SHP77 (cell line): Measurements from ENCODE around the gene CBX2.

Experiments used
- DNase-seq, 2 experiments: peaks; one replicate each; lab custom pipeline; 2025; lab: John Stamatoyannopoulos, UW

The CBX2 gene

DNA sequence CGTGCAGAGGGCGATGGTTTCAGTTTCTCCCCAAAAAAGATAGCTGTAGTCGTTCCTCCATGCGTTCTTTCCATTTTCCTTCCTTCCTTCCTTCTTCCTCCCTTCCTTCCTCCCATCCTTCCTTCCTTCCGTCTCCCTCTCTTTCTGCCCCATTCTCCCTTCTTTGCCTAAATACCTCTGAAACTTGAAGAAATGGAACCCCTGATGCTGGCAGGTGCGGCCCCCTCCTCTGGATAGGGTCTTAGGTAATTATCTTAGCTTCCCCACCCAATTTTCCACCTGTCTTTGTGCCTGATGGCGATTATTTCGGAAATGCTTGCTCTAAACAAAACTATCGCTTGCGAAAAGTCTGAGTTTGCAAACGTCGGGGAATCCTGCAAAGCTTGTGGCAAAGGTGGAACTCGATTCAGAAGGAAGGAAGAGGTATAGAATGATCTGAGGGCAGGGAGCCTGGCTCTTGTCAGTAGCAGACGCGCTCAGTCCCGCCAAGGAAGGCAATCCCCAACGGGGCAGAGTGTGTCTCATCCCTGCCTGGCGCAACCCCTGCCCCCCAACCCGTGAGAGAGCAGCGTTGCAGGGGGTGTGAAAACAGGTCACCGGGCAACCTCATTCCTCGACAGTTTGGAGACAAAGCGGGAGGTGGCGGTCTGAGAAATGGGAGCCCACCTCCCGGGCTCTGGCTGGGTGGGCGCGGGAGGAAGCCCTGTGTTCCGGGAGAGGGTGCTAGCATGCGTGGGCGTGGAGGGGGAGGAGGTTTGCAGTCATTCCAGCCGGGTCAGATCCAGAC is 21.8 kb downstream of the CBX2 start:
- no peak for DNase-seq

DNA sequence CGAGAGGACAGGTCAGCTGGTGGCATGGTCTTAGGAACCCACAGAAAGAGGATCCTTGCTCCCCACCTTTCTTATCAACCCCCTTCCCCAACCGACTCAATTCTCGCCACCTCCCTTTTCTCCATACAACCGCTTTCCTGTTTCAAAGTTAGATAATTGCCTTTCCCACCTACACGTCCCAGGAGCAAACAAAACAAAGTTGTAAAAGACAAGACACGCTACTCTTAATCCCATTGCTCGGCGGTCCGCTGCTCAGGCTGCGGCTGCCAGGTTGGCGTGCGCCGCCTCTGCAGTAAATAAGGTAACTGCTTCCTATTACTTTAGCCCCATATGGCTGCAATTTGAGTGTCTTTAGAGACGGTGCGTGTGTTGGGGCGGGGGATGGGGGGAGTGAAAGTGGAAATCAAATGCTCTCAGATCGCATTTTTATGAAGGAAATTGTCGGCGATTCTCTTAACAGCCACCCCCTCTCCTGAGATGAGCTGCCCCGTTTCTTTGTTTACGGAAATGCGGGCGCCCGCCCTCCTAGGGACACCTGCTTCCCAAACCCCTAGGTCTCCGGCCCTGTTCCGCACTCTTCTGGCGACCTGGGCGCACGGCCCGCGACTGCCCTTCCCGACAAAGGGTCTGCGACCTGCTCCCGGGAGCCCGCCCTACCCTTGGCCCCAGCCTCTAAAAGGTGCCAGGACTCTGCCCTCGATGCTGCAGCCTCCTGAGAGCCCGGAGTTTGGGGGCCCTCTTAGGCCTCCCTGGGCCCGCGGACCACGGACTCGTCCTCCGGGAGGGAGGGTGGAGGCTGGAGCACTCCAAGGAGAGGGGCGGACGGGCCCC is 22.6 kb downstream of the CBX2 start:
- DNase-seq, result no peak

DNA sequence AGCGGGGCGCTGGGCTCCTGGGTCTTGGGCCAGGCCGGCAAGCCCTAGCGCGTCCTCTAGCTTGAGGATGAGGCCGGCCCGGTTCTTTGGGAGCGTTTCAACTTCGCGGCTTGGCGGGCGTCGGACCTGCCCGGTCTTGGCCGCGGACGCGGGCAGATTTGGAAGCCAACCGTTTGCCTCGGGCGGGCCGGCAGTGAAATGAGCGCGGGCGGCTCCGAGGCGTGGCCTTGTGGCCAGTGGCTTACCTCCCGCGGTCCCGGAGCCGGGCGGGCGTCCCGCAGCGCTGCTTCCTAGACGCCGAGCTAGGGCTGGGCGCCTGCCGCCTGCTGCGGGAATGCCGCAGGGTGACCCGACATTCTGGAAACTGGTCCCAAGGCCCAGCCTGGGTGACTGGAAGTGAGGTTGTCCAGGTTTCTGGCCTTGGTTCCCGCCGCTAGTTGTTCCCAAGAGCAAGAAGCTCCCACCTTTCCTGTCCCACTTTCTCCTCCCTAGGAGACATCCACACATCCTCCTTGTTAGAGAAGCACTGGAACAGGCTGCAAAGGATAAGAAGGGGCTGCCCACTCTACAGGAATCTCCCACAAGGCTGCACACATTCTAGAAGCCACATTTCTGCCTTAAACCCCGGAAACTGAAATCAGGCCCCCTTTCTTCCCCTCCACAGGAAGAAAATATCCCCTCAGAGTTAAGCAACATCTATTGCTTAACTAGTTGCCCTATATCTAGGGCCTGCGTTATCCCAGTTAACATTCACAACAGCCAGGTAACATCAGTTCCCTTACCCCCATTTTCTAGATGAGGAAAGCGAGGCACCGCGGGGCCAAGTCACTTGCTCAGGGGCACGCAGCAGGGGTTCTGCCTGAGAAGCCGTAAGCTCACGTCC is 23.4 kb downstream of the CBX2 start:
- no peak for DNase-seq

- no peak for DNase-seq
These were observed 24.2 kb downstream of the CBX2 start for GRCh38 chr17:79802039-79802735.

DNA sequence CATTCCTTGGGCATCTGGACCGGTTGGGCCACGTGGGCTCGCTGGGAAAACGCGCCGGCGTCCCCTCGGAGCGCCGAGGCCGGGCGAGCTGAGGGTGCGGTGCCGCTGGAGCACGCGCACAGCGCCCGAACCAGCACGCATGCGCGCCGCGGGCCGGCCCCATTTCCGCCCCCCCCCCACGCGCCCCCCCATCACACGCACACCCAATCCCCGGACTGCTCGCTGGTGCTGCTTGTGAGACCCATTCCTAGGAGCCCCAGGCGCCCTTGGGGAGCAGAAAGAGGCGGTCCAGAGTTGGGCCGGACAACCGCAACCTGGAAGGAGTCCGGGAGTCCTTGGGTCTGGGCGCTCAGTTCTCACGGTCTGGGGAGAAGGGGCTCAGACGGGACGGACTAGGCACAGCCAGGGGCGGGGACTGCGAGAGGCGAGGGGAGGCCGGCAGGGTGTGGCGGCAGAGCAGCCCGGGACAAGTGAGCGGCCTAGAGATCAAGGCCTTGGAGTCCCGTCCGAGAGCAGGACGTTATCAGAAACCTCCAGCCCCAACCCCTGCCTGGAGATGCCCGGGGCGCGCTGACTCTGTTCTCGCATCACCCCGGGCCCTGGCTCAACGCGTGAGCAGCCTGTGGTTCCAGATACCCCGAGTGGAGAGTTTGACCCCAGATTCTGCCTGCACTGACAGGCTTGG is 24.9 kb downstream of the CBX2 start:
- no peak for DNase-seq

- DNase-seq, result no peak
These were observed 25.6 kb downstream of the CBX2 start for GRCh38 chr17:79803421-79803996.

- DNase-seq, result no peak
These were observed 26.3 kb downstream of the CBX2 start for GRCh38 chr17:79803997-79804855.

GRCh38 chr17:79804856-79805696 is 27.1 kb downstream of the CBX2 start:
- no peak for DNase-seq

DNA sequence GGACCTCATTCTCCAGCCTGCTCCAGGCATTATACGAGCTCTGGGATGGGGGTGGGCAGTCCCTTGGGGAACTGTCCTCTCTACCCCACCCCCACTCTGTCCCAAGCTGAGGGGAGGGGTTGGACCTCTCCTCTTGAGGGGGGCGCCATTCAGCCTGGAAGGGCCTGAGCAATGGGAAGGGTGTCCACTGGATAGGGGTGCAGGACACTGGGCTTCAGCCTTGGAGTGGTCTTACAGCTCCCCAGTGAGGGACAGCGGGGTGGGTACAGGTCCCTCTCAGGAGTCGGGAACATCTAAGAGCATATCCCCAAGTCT is 28.5 kb downstream of the CBX2 start:
- no peak for DNase-seq

GRCh38 chr17:79806863-79807720 is 29.1 kb downstream of the CBX2 start:
- DNase-seq, result no peak

DNA sequence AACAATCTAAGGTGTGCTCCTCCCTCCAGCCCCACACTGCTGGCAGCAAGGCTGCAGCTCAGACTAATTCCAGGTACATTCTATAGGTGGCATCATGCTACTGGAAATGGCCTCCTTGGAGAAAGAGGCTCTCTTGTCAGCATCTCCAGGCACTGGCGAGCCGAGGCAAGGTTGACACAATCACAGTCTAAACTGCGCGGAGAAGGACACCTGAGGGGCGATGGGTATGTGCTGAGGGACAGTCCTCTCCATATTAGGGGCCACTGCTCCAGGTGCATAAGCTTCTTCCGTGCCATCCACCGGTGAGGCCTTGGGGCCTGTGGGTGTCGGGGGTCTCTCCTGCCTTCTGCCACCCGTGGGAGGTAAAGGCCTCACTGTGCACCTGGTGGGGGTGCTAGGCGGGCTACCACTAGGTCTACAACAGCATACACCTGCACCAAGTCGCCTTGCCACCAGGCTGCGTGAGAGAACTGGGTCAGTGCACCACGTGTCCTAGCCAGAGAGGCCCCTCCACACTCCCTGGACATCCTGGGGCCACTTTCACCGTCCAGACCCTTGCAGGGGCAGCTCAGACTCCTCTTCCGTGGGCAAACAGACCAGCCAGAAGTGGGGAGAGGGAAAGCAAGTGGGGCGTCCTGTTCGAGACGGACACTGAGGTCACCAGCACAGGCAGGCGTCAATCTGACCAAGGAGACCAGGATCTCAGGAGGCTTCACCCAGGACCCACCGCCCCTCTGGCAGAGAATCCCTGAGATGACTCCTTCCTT is 31.0 kb downstream of the CBX2 start:
- peak; percentile 75 to 79 for DNase-seq

DNA sequence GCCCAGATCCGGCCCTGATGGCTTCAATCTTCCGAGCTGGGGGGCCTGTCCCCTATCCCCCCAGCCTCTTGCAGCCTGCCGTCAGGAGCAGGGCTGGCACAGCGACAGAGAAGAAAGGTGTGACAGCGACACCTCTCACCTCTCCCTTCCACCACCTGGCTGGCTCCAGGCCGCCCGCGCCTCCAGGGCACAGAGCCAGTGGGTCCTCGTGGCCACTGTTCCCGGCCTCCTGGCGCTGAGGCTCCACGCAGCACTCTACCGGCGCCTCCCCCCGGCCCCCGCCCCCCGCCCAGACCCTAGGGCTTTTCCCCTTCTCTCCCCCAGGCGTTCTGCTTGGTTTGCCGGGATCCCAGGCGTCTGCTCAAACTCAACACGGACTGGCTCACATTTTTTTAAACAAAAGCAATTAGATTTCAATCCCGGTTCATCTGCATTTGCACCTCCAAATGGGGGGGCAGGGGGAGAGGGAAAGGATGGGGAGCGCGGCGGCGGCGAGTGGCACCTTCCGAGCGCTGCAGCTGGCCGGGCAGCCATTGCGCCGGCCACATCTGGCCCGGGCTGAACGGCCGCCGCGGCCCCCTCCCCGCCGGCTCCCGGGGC is 31.7 kb downstream of the CBX2 start:
- DNase-seq, result peak in 1 of 2 experiments; percentile 34

DNA sequence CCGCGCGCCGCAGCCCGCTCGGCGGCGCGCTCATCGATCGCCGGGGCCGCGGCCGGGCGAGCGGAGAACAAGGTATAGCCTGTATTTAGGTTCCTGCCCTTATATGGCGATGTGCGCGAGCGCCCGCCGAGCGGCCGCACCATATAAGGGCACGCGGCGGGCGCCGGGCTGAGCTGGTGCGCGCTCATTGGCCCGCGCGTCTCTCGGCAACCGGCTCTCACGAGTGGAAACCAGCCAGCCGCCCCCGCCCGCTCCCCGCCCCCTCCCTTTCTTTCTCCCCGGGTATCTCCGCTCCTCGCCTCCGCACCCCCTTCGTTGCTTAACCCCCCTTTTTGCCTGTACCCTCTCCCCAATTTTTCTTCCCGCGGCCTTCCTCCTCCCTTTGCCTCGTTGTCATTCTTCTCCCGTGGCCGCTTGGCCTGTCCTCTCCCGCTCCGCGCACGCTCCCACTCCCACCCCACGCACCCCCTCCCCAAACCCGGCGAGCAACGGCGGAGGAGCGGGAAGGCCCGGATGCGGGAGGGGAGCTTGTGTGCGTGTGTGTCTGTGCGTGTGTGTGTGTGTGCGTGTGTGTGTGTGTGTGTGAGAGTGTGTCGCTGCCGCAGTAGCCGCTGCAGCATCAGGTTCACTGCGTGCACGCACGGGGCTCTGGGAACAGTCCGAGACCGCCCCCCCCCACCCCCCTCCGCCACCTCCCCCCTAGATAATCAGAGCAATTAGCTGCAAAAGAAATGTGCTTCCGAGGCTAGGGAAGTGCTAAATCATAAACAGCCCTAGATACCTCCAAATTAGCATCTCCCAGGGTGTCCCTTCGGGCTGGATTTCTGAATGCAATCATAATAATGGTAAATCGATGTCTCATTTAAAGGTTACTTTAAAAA is 32.4 kb downstream of the CBX2 start:
- DNase-seq, result peak; percentile 89 to 98

DNA sequence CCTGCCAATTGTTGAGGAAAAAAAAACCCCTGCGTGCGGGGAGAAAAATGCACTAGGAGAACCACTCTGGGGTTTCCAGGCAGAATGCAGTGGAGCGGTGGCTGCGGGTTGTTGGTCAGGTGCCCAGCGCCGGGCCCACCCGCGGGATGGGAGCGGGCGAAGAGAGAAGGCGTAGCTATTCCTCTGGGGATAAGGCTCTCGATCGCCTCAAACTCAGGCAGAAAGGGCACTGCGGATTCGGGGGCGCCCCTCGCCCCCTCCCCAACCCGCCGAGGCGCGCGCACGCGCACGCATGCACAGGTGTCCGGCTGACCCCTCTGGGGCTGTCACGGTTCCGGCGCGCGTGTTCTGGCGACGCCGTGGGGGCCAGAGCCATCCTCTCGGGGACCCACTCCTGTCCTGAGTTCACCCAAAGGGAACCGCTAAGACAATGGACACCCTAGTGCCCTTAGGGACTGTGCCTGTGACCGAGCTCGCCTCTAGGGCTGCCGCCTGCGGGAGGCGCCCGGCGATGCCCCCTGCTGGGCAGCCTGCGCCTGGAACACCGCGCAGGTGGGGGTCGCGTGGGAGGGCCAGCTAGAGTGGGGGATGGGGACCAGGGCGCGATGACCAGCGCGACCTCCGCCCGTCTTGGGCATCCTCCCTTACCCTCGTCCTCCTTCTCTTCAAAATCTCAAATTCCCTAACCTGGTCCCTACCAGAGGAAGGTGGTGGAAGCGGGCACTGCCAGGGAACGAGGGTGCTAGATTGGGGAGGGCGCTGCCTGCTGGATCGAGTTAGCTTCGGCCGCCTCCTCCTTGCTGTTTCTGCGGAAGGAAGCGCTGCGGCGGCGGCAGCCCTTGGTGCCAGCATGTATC is 33.3 kb downstream of the CBX2 start:
- DNase-seq, result peak; percentile 83 to 87

GRCh38 chr17:79811868-79812352 is 34.0 kb downstream of the CBX2 start:
- DNase-seq, result no peak
